CD4-positive, alpha-beta T cell (primary cell): ENCODE measurements around the gene RASSF8. TPM values are rescaled to one million over a fixed set of nuclear protein-coding genes. Genes with fewer than 3 reads are reported as not detected.

Experiments used
- ATAC-seq: fragments of 200-7000 bp; cut with Tn5 transposase; one replicate; pipeline ENCODE4 v1.10.0; 2022; ENCODE audit warnings: mild to moderate bottlenecking; ENCODE audit not compliant: poor library complexity
- CTCF ChIA-PET: fragments of 350-600 bp; sonication (Branson Sonifier 250); formaldehyde crosslinking; loops from one replicate; lab custom pipeline; 2021; ENCODE audit warnings: antibody characterized with exemption, inconsistent platforms; lab: Charles Lee
- POLR2A ChIA-PET: fragments of 350-600 bp; sonication (Branson Sonifier 250); formaldehyde crosslinking; loops from one replicate; lab custom pipeline; 2021; ENCODE audit warnings: antibody characterized with exemption, inconsistent platforms; lab: Charles Lee
- DNase-seq, 14 experiments: peaks; one replicate each; pipeline ENCODE4 v3.0.0-alpha.2; 2013 to 2020; ENCODE audit warnings: mixed read lengths in 2 of 14
- H3K27ac ChIP-seq, 2 donors: one replicate each; pipeline versions ENCODE4 v1.5.1 to v1.7.0; 2013; ENCODE audit warnings: low read length in 2 of 2, low read depth in 1 of 2, mild to moderate bottlenecking in 1 of 2
- H3K27me3 ChIP-seq, 2 experiments: 1 replicate in 1 of 2; 2 replicates in 1 of 2; pipeline versions ENCODE4 v1.6.1 to v1.7.0; 2013; ENCODE audit warnings: low read length in 2 of 2, control low read depth in 1 of 2, mild to moderate bottlenecking in 1 of 2, moderate library complexity in 1 of 2; ENCODE audit not compliant: insufficient read depth in 2 of 2, control insufficient read depth in 1 of 2
- H3K36me3 ChIP-seq: one replicate; pipeline ENCODE4 v1.6.1; 2013; ENCODE audit warnings: low read length, control low read depth; ENCODE audit not compliant: insufficient read depth
- H3K4me1 ChIP-seq: one replicate; pipeline ENCODE4 v1.6.1; 2013; ENCODE audit warnings: low read length, control low read depth; ENCODE audit not compliant: insufficient read depth
- H3K4me3 ChIP-seq: one replicate; pipeline ENCODE4 v1.5.1; 2013; ENCODE audit warnings: mild to moderate bottlenecking, low read length, moderate library complexity
- H3K9me3 ChIP-seq, 2 experiments: 1 replicate in 1 of 2; 2 replicates in 1 of 2; pipeline versions ENCODE4 v1.6.1 to v1.7.0; 2013; ENCODE audit warnings: low read length in 2 of 2, mild to moderate bottlenecking in 2 of 2, control low read depth in 1 of 2, moderate library complexity in 1 of 2; ENCODE audit not compliant: control insufficient read depth in 1 of 2, insufficient read depth in 1 of 2
- H3K27ac Mint-ChIP-seq: one replicate; pipeline ENCODE4 v1.8.0; 2020; ENCODE audit warnings: mixed read lengths
- H3K27me3 Mint-ChIP-seq: one replicate; pipeline ENCODE4 v1.8.0; 2021; ENCODE audit warnings: mixed read lengths
- H3K36me3 Mint-ChIP-seq: one replicate; pipeline ENCODE4 v1.8.0; 2021; ENCODE audit warnings: low read depth, mixed read lengths
- H3K4me1 Mint-ChIP-seq: one replicate; pipeline ENCODE4 v1.8.0; 2021; ENCODE audit warnings: low read depth, mixed read lengths
- H3K4me3 Mint-ChIP-seq: one replicate; pipeline ENCODE4 v1.8.0; 2020; ENCODE audit warnings: mild to moderate bottlenecking, mixed read lengths
- H3K9me3 Mint-ChIP-seq: one replicate; pipeline ENCODE4 v1.8.0; 2020; ENCODE audit warnings: mixed read lengths
- intact Hi-C, 2 experiments: fragments of 100-400 bp; cut with DNase I in 1 of 2; cut with micrococcal nuclease in 1 of 2; formaldehyde crosslinking; loops; one replicate each; pipeline versions ENCODE4 v1.15.1 to v1.9.0; 2023 to 2025; cut with DNase I, micrococcal nuclease
- total RNA-seq, 174 experiments: library from RNA in 2 of 174; stranded (reverse) in 2 of 174; gene quantifications; one replicate each; pipeline ENCODE4 v1.2.3 and lab custom pipeline; 2021 to 2026
- TF ChIP-seq, protein P1 (sequence below): fragments of 200-600 bp; IDR thresholded peaks from one replicate; pipeline ENCODE4 v1.8.0; 2022; ENCODE audit warnings: antibody characterized with exemption, mild to moderate bottlenecking

Gene RASSF8
- total RNA-seq, 2 experiments from 2014 or later = 0.71 to 1.4 TPM

GRCh38 chr12:25949343-25949742 is 9.1 kb upstream of the RASSF8 start:
- Mint-ChIP-seq H3K27ac (no peak overlapping the region), H3K4me3 (no peak overlapping the region), H3K36me3 (no peaks in the 10 kb centered on the region), H3K27me3 (no peaks in the 10 kb centered on the region), H3K9me3 (no peaks in the 10 kb centered on the region), H3K4me1 (no peaks in the 10 kb centered on the region)
- Histone ChIP-seq H3K4me1 (no peaks in the 10 kb centered on the region), H3K27me3 (no peaks in the 10 kb centered on the region), H3K36me3 (no peaks in the 10 kb centered on the region), H3K4me3 (no peak overlapping the region), H3K27ac (no peak overlapping the region), H3K9me3 (peaks cover 0 to 4% of the 10 kb centered on the region in 2 experiments)
- DNase-seq (no peak), ATAC-seq (no peak)
- intact Hi-C loops = no loop called here
- ChIA-PET POLR2A (no interaction called here), CTCF (no interaction called here)
- TF ChIP-seq, protein P1, sequence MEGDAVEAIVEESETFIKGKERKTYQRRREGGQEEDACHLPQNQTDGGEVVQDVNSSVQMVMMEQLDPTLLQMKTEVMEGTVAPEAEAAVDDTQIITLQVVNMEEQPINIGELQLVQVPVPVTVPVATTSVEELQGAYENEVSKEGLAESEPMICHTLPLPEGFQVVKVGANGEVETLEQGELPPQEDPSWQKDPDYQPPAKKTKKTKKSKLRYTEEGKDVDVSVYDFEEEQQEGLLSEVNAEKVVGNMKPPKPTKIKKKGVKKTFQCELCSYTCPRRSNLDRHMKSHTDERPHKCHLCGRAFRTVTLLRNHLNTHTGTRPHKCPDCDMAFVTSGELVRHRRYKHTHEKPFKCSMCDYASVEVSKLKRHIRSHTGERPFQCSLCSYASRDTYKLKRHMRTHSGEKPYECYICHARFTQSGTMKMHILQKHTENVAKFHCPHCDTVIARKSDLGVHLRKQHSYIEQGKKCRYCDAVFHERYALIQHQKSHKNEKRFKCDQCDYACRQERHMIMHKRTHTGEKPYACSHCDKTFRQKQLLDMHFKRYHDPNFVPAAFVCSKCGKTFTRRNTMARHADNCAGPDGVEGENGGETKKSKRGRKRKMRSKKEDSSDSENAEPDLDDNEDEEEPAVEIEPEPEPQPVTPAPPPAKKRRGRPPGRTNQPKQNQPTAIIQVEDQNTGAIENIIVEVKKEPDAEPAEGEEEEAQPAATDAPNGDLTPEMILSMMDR = no peak

DNA sequence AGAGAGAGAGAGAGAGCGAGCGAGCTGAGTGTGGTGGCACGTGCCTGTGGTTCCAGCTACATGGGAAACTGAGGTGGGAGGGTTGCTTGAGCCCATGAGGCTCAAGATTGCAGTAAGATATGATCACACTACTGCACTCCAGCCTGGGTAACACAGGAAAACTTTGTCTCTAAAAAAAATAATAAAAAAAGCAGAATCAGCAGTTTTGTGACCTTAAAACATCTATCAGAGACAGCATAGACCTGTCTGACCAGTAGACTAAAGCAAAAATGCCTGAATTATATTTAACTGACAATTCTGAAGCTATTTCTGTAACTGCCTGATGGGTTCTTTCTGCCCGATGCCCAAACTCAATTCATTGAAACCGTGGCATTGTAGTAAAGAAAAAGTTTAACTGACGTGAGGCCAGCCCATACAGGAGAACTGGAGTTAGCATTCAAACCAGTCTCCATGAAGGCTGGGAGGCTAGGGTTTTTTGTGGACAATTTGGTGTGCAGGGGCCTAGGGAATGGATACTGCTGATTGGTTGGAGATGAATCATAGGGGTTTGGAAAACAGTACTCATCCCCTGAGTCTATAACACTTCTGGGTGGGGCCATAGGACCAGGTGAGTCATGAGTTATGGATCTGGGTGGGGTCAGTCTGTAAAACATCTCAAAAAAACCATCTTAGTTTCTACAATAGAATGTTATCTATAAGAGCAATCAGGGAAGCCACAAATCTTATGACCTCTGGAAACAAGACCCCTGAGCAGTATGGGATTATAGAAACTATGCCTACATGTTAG is 8.0 kb upstream of the RASSF8 start:
- no peak for ATAC-seq
- H3K27me3 Mint-ChIP-seq = peaks cover 2% of the 10 kb centered on the region

GRCh38 chr12:25957793-25958427 is 572 bp upstream of the RASSF8 start:
- TF ChIP-seq, protein P1 = no peak
- peaks cover 19% of the 10 kb centered on the region for H3K4me1 Mint-ChIP-seq
- ChIA-PET POLR2A (interaction anchor here (0.6 kb wide), 1 partner anchor 206 kb away, joined by 3 read pairs; no protein-coding TSS in a partner anchor), CTCF (no interaction called here)
- DNase-seq (no peak), ATAC-seq (peak; percentile 50)
- no peak overlapping the region for H3K27ac Mint-ChIP-seq
- intact Hi-C loops = no loop called here
- no peak overlapping the region for H3K27ac ChIP-seq
- peak overlapping the region; percentile 22 for H3K4me3 ChIP-seq
- H3K27me3 Mint-ChIP-seq = peaks cover 58% of the 10 kb centered on the region
- H3K36me3 Mint-ChIP-seq = no peaks in the 10 kb centered on the region
- H3K9me3 Mint-ChIP-seq = no peaks in the 10 kb centered on the region
- H3K4me1 ChIP-seq = peaks cover 8% of the 10 kb centered on the region
- H3K36me3 ChIP-seq = no peaks in the 10 kb centered on the region
- H3K9me3 ChIP-seq = no peaks in the 10 kb centered on the region
- H3K27me3 ChIP-seq = peaks cover 28 to 37% of the 10 kb centered on the region in 2 experiments
- H3K4me3 Mint-ChIP-seq = peak overlapping the region; percentile 80

More for the DNA sequence above, 8.0 kb upstream of the RASSF8 start:
- H3K4me1 Mint-ChIP-seq = no peaks in the 10 kb centered on the region
- Histone ChIP-seq H3K4me1 (no peaks in the 10 kb centered on the region), H3K4me3 (no peak overlapping the region), H3K27me3 (peaks cover 0 to 3% of the 10 kb centered on the region in 2 experiments), H3K27ac (no peak overlapping the region), H3K9me3 (peaks cover 0 to 4% of the 10 kb centered on the region in 2 experiments), H3K36me3 (no peaks in the 10 kb centered on the region)
- intact Hi-C loops = no loop called here
- H3K4me3 Mint-ChIP-seq = no peak overlapping the region
- no peak for DNase-seq
- no peak overlapping the region for H3K27ac Mint-ChIP-seq
- TF ChIP-seq, protein P1 = no peak
- H3K36me3 Mint-ChIP-seq = no peaks in the 10 kb centered on the region
- ChIA-PET POLR2A (no interaction called here), CTCF (no interaction called here)
- H3K9me3 Mint-ChIP-seq = no peaks in the 10 kb centered on the region
